H1 (cell line): ENCODE data around the gene RUNX1. TPM values are rescaled to one million over a fixed set of nuclear protein-coding genes. Genes with fewer than 3 reads are reported as not detected.

Source experiments
- CTCF ChIA-PET: fragments of 300-600 bp; sonication (Branson Sonifier 250); formaldehyde crosslinking; loops from one replicate; lab custom pipeline; 2021; ENCODE audit not compliant: partially characterized antibody; lab: Charles Lee
- POLR2A ChIA-PET: fragments of 300-600 bp; sonication (Branson Sonifier 250); formaldehyde crosslinking; loops from one replicate; lab custom pipeline; 2021; ENCODE audit warnings: inconsistent platforms; ENCODE audit not compliant: partially characterized antibody; lab: Charles Lee
- DNase-seq, 2 experiments: peaks; one replicate each; pipeline versions ENCODE4 v3.0.0 to v3.0.0-alpha.2; 2010 to 2022; ENCODE audit warnings: low spot score in 2 of 2, low read depth in 1 of 2, mixed read lengths in 1 of 2
- FAIRE-seq: peaks from 2 replicates; lab custom pipeline; 2011; peaks lifted over from hg19 to GRCh38; lab: Jason Lieb, UNC
- H2AFZ ChIP-seq: 2 replicates; pipeline ENCODE4 v1.8.1; 2012; ENCODE audit warnings: low read length, inconsistent platforms
- H2AK5ac ChIP-seq: 2 replicates; pipeline ENCODE4 v1.6.1; 2013; ENCODE audit warnings: low read depth, low read length
- H2BK120ac ChIP-seq: replicated peaks from 2 replicates; pipeline ENCODE3; 2013; ENCODE audit warnings: low read depth, low read length, inconsistent platforms
- H2BK12ac ChIP-seq: 2 replicates; pipeline ENCODE4 v1.6.1; 2013; ENCODE audit warnings: low read depth, low read length
- H2BK15ac ChIP-seq: 2 replicates; pipeline ENCODE4 v1.6.1; 2013; ENCODE audit warnings: low read length
- H2BK20ac ChIP-seq: 2 replicates; pipeline ENCODE4 v1.6.1; 2013; ENCODE audit warnings: low read length
- H2BK5ac ChIP-seq: 2 replicates; pipeline ENCODE4 v1.6.1; 2013; ENCODE audit warnings: low read depth, low read length
- H3K14ac ChIP-seq: 2 replicates; pipeline ENCODE4 v1.6.1; 2013; ENCODE audit warnings: inconsistent platforms; ENCODE audit not compliant: insufficient read length
- H3K18ac ChIP-seq: 2 replicates; pipeline ENCODE4 v1.6.1; 2013; ENCODE audit warnings: low read length; ENCODE audit errors: extremely low read depth
- H3K23ac ChIP-seq: 2 replicates; pipeline ENCODE4 v1.6.1; 2013; ENCODE audit warnings: inconsistent platforms; ENCODE audit not compliant: insufficient read length
- H3K23me2 ChIP-seq: 2 replicates; pipeline ENCODE4 v1.6.1; 2013; ENCODE audit warnings: low read depth, low read length
- H3K27ac ChIP-seq: 2 replicates; pipeline ENCODE4 v1.6.1; 2011; ENCODE audit warnings: low read depth, low read length, inconsistent platforms
- H3K27me3 ChIP-seq, 4 experiments: replicated peaks in 1 of 4; 1 replicate in 1 of 4; 2 replicates in 3 of 4; pipeline versions ENCODE4 v1.6.1 to v1.8.1; 2011 to 2013; ENCODE audit warnings: low read length in 3 of 4, mild to moderate bottlenecking in 3 of 4, inconsistent platforms in 2 of 4, mixed read lengths in 2 of 4, moderate library complexity in 1 of 4; ENCODE audit not compliant: control insufficient read depth in 3 of 4, insufficient read depth in 3 of 4; ENCODE audit errors: extremely low read depth in 1 of 4
- H3K36me3 ChIP-seq, 4 experiments: 2 replicates each; pipeline versions ENCODE4 v1.6.1 to v1.8.1; 2011 to 2013; ENCODE audit warnings: mild to moderate bottlenecking in 4 of 4, low read length in 3 of 4, moderate library complexity in 2 of 4, control low read depth in 1 of 4, inconsistent platforms in 1 of 4; ENCODE audit not compliant: insufficient read depth in 4 of 4, control insufficient read depth in 2 of 4
- H3K4ac ChIP-seq: replicated peaks from 2 replicates; pipeline ENCODE3; 2013; ENCODE audit warnings: low read length, low read depth, mixed read lengths, inconsistent platforms; ENCODE audit not compliant: insufficient read length
- H3K4me1 ChIP-seq, 4 experiments: replicated peaks in 1 of 4; 1 replicate in 1 of 4; 2 replicates in 3 of 4; pipeline versions ENCODE4 v1.6.1 to v1.8.1; 2011 to 2013; ENCODE audit warnings: low read length in 3 of 4, inconsistent platforms in 2 of 4, mixed read lengths in 1 of 4; ENCODE audit not compliant: insufficient read depth in 4 of 4, control insufficient read depth in 3 of 4
- H3K4me2 ChIP-seq, 2 experiments: 2 replicates each; pipeline versions ENCODE4 v1.6.1 to v1.8.1; 2011 to 2013; ENCODE audit warnings: low read depth in 2 of 2, low read length in 2 of 2, control low read depth in 1 of 2, inconsistent platforms in 1 of 2, mild to moderate bottlenecking in 1 of 2; ENCODE audit not compliant: insufficient read depth in 1 of 2
- H3K4me3 ChIP-seq, 4 experiments: fragments of 200-600, 300-600 bp in 1 of 4; sonication (generic), shearing (Covaris generic), sonication (Bioruptor Twin) in 1 of 4; 2 replicates each; pipeline versions ENCODE4 v1.5.1 to v1.8.1; 2011 to 2016; ENCODE audit warnings: low read length in 4 of 4, low read depth in 3 of 4, control low read depth in 2 of 4, inconsistent platforms in 2 of 4, mild to moderate bottlenecking in 2 of 4, mixed read lengths in 1 of 4, moderate library complexity in 1 of 4; ENCODE audit not compliant: insufficient read depth in 2 of 4; ENCODE audit errors: extremely low read depth in 1 of 4
- H3K56ac ChIP-seq: replicated peaks from 2 replicates; pipeline ENCODE3; 2013; ENCODE audit warnings: low read depth, mild to moderate bottlenecking, mixed read lengths, low read length, inconsistent platforms; ENCODE audit not compliant: insufficient read length
- H3K79me1 ChIP-seq: 2 replicates; pipeline ENCODE4 v1.6.1; 2013; ENCODE audit warnings: low read depth, low read length, control low read depth
- H3K79me2 ChIP-seq, 2 experiments: 2 replicates each; pipeline versions ENCODE4 v1.6.1 to v1.8.1; 2012 to 2013; ENCODE audit warnings: low read length in 2 of 2, mild to moderate bottlenecking in 2 of 2, inconsistent platforms in 1 of 2; ENCODE audit not compliant: insufficient read depth in 2 of 2, control insufficient read depth in 1 of 2
- H3K9ac ChIP-seq, 4 experiments: replicated peaks in 1 of 4; 1 replicate in 1 of 4; 2 replicates in 3 of 4; pipeline versions ENCODE4 v1.6.1 to v1.8.1; 2011 to 2013; ENCODE audit warnings: low read depth in 3 of 4, low read length in 3 of 4, control low read depth in 2 of 4, mild to moderate bottlenecking in 2 of 4, moderate library complexity in 2 of 4, inconsistent platforms in 1 of 4; ENCODE audit errors: extremely low read depth in 1 of 4
- H3K9me3 ChIP-seq, 2 experiments: 2 replicates each; pipeline versions ENCODE4 v1.6.1 to v1.8.1; 2012 to 2013; ENCODE audit warnings: mild to moderate bottlenecking in 2 of 2, moderate library complexity in 2 of 2, control low read depth in 1 of 2, inconsistent platforms in 1 of 2, low read depth in 1 of 2, low read length in 1 of 2, mixed read lengths in 1 of 2; ENCODE audit not compliant: insufficient read depth in 2 of 2
- H4K20me1 ChIP-seq, 2 experiments: replicated peaks in 1 of 2; 2 replicates each; pipeline versions ENCODE3 to v1.8.1; 2011 to 2013; ENCODE audit warnings: inconsistent platforms in 2 of 2, low read length in 2 of 2, mild to moderate bottlenecking in 1 of 2; ENCODE audit not compliant: insufficient read depth in 2 of 2, control insufficient read depth in 1 of 2
- H4K5ac ChIP-seq: 2 replicates; pipeline ENCODE4 v1.6.1; 2013; ENCODE audit warnings: low read length, low read depth, mixed read lengths, inconsistent platforms; ENCODE audit not compliant: insufficient read length
- H4K8ac ChIP-seq: 2 replicates; pipeline ENCODE4 v1.8.0; 2013; ENCODE audit warnings: mild to moderate bottlenecking, moderate library complexity, low read length, inconsistent platforms; ENCODE audit not compliant: insufficient read depth; ENCODE audit errors: extremely low read depth
- H4K91ac ChIP-seq: replicated peaks from 2 replicates; pipeline ENCODE3; 2013; ENCODE audit warnings: low read length, mixed read lengths, inconsistent platforms; ENCODE audit not compliant: insufficient read length
- BRCA1 ChIP-seq: IDR thresholded peaks from 2 replicates; pipeline ENCODE4 v1.6.1; 2012; ENCODE audit warnings: low read depth, low read length, improper control_type of control experiment
- CBX5 ChIP-seq: fragments of 300-800, 300-1000 bp; sonication (generic); IDR thresholded peaks from 2 replicates; pipeline ENCODE4 v1.7.1; 2016; ENCODE audit warnings: antibody characterized with exemption, low read length, low read depth
- CBX8 ChIP-seq: fragments of 300-800, 300-1000 bp; sonication (generic); IDR thresholded peaks from 2 replicates; pipeline ENCODE4 v1.7.1; 2016; ENCODE audit warnings: low read depth, low read length, borderline replicate concordance
- CTBP2 ChIP-seq: IDR thresholded peaks from 2 replicates; pipeline ENCODE4 v1.7.0; 2011; ENCODE audit warnings: borderline replicate concordance, mild to moderate bottlenecking, moderate library complexity, mixed read lengths, low read length; ENCODE audit not compliant: insufficient read depth, insufficient read length
- EGR1 ChIP-seq: IDR thresholded peaks from 2 replicates; pipeline ENCODE4 v1.6.1; 2011; ENCODE audit warnings: low read depth, low read length, borderline replicate concordance
- KDM5A ChIP-seq: fragments of 200-600 bp; IDR thresholded peaks from 2 replicates; pipeline ENCODE4 v1.7.1; 2012; ENCODE audit warnings: mild to moderate bottlenecking, low read length, inconsistent platforms, mixed read lengths
- POLR2AphosphoS5 ChIP-seq: IDR thresholded peaks from 2 replicates; pipeline ENCODE4 v1.6.1; 2011; ENCODE audit warnings: low read depth, low read length
- POU5F1 ChIP-seq: IDR thresholded peaks from 2 replicates; pipeline ENCODE4 v1.6.1; 2011; ENCODE audit warnings: low read depth, mild to moderate bottlenecking, low read length, moderate library complexity
- RFX5 ChIP-seq: IDR thresholded peaks from 2 replicates; pipeline ENCODE4 v1.6.1; 2011; ENCODE audit warnings: low read depth, low read length, improper control_type of control experiment, borderline replicate concordance
- RNF2 ChIP-seq: fragments of 200-900, 300-1000 bp; sonication (generic); IDR thresholded peaks from 2 replicates; pipeline ENCODE4 v1.7.1; 2016; ENCODE audit warnings: borderline replicate concordance, low read depth, mild to moderate bottlenecking, antibody characterized with exemption, low read length; ENCODE audit not compliant: poor library complexity, severe bottlenecking; ENCODE audit errors: missing control alignments
- RXRA ChIP-seq: IDR thresholded peaks from 2 replicates; pipeline ENCODE4 v1.6.1; 2011; ENCODE audit warnings: low read depth, mild to moderate bottlenecking, low read length, moderate library complexity; ENCODE audit not compliant: insufficient read depth
- SIX5 ChIP-seq: IDR thresholded peaks from 2 replicates; pipeline ENCODE4 v1.6.1; 2011; ENCODE audit warnings: mild to moderate bottlenecking, low read depth, low read length
- SP1 ChIP-seq: IDR thresholded peaks from 2 replicates; pipeline ENCODE4 v1.6.1; 2011; ENCODE audit warnings: low read depth, low read length
- TAF1 ChIP-seq: IDR thresholded peaks from 2 replicates; pipeline ENCODE4 v1.6.1; 2011; ENCODE audit warnings: mild to moderate bottlenecking, low read depth, low read length
- TBP ChIP-seq: IDR thresholded peaks from 2 replicates; pipeline ENCODE4 v1.6.1; 2011; ENCODE audit warnings: low read depth, low read length, improper control_type of control experiment
- ZNF274 ChIP-seq: IDR thresholded peaks from 2 replicates; pipeline ENCODE4 v1.7.0; 2012; ENCODE audit warnings: low read length, borderline replicate concordance; ENCODE audit errors: extremely low read depth
- WGBS, 2 experiments: shearing (Covaris generic) in 1 of 2; methylation state at CpG; one replicate each; pipeline versions ENCODE4 v1.1.6 to v1.1.7; 2013 to 2015; ENCODE audit warnings: low lambda C conversion rate in 2 of 2, mixed read lengths in 2 of 2, inconsistent platforms in 1 of 2, low coverage in 1 of 2, missing lambda C conversion rate in 1 of 2; ENCODE audit not compliant: insufficient replicate concordance in 2 of 2, insufficient coverage in 1 of 2, insufficient read length in 1 of 2; ENCODE audit errors: extremely low coverage in 1 of 2, missing lambda C conversion rate in 1 of 2; 5-methylcytosine and 5-hydroxymethylcytosine counted together
- polyA plus RNA-seq, 7 experiments: library from polyadenylated mRNA; depleted of rRNA in 3 of 7; stranded (reverse) in 5 of 7; unstranded in 2 of 7; fragments of >200 nt in 5 of 7; fragments of 200-250 nt in 2 of 7; gene quantifications; 1 replicate in 5 of 7; 2 replicates in 1 of 7; 4 replicates in 1 of 7; pipeline versions ENCODE4 v1.2.1 to v1.2.3, GENCODE V29; 2011 to 2013; ENCODE audit warnings: missing spikeins in 2 of 7, mixed read lengths in 2 of 7
- total RNA-seq: library from RNA; stranded (reverse); fragmentation: NEBNext Ultra II Directional; extraction: Animal tissue kit (Norgen Biotek cat#: 25700); gene quantifications from 2 replicates; pipeline ENCODE4 v1.2.1, GENCODE V29; 2021

RUNX1 gene
- total and polyA plus RNA-seq, 2 of the 8 experiments (the other 6 are each of a cell fraction or from before 2014, with no cell fraction given), result 0.20 to 0.60 TPM

DNA sequence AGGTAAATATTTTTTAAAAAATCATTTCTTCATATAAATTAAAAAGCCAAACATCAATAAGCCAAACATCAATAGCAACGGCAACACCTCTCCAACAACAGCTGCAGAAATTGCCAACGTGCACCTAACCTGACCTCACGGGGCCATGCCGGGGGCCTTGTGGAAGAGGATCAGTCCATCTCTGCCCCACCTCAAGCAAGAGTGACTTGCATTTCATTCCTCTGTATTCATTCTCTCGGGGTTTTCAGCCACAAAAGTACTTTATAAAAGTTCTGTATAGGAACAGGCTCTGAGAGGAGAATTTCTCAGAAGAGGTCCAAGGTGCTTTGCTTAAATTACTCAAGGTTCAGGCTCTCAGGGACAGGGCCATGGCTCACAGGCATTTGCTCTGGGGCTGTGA is 100.9 kb downstream of the RUNX1 start:
- no peak for FAIRE-seq
- TF ChIP-seq SP1, result no peak
- no peak for TF ChIP-seq ZNF274
- no peak for TF ChIP-seq KDM5A
- no peak for TF ChIP-seq EGR1
- no peak for TF ChIP-seq POLR2AphosphoS5
- no peak for TF ChIP-seq RNF2
- no peak for TF ChIP-seq RFX5
- TF ChIP-seq POU5F1, result no peak
- TF ChIP-seq TAF1, result no peak
- no peak for TF ChIP-seq CBX5
- TF ChIP-seq TBP, result no peak
- no peak for TF ChIP-seq CBX8
- TF ChIP-seq RXRA, result no peak
- TF ChIP-seq CTBP2, result no peak
- TF ChIP-seq BRCA1, result no peak
- no peak for TF ChIP-seq SIX5
- Histone ChIP-seq H3K9me3 (no peaks in the 10 kb centered on the region), H3K4me2 (no peak overlapping the region), H3K4ac (no peak overlapping the region), H2BK12ac (no peak overlapping the region), H3K4me1 (no peaks in the 10 kb centered on the region; a peak in 1 of 7 replicates), H3K79me2 (no peaks in the 10 kb centered on the region), H3K36me3 (no peaks in the 10 kb centered on the region), H3K79me1 (no peaks in the 10 kb centered on the region), H2BK5ac (no peak overlapping the region), H3K27me3 (no peaks in the 10 kb centered on the region), H4K20me1 (no peaks in the 10 kb centered on the region), H3K14ac (no peak overlapping the region), H2BK20ac (no peak overlapping the region), H3K23ac (no peak overlapping the region), H2AK5ac (no peak overlapping the region), H3K18ac (no peak overlapping the region), H2BK120ac (no peak overlapping the region), H4K91ac (no peak overlapping the region), H4K5ac (no peak overlapping the region), H2AFZ (no peak overlapping the region), H3K27ac (no peak overlapping the region), H3K23me2 (no peaks in the 10 kb centered on the region), H3K56ac (no peak overlapping the region), H3K4me3 (no peak overlapping the region), H4K8ac (no peak overlapping the region), H3K9ac (no peak overlapping the region), H2BK15ac (no peak overlapping the region)
- POLR2A ChIA-PET, result no interaction called here
- 98% methylated on average over 5 of the region's 5 CpGs; no CpG with 5 or more reads in 1 of the 2 experiments for WGBS, 2 experiments
- CTCF ChIA-PET, result interaction anchor here (1.0 to 1.2 kb wide), 3 partner anchors 15 to 891 kb away, joined by 3 read pairs; no protein-coding TSS in a partner anchor
- DNase-seq, result no peak
